ENCODE results near the gene SLIT3. TPM values are rescaled to one million over a fixed set of nuclear protein-coding genes. Genes with fewer than 3 reads are reported as not detected.
"Not testable (repeated sequence)": the region's sequence is repeated elsewhere in the genome, so short reads cannot be mapped to it uniquely, and the experiment has no call there.

Gene SLIT3
- total RNA-seq, 2 experiments from 2014 or later: 0.30 to 0.43 TPM

DNA sequence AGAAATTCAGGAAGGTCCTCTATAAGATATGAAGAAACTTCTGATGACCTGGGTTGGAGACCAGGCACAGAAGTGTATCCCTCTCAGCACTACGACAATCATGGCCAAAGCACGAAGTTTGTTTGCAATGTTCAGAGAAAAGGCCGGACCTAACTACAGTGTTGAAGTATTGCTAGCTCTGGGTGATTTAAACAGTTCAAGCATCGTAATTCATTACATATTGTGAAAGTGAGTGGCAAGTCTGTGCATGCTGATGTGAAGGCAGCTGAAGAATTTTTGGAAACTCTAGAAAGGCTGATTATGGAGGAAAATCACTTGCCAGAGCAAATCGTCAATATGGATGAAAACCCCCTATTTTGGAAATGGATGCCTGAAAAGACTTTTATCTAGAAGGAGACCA, 654.6 kb downstream of the SLIT3 start:
- DNase-seq: no peak
- Mint-ChIP-seq H3K4me1 (ENCODE audit: low read depth) (no peaks in the 10 kb centered on the region), H3K9me3 (peaks cover 2% of the 10 kb centered on the region), H3K27ac (no peak overlapping the region), H3K36me3 (ENCODE audit: low read depth) (peaks cover 2% of the 10 kb centered on the region), H3K27me3 (ENCODE audit: low read depth) (no peaks in the 10 kb centered on the region), H3K4me3 (no peak overlapping the region)
- CTCF ChIA-PET: interaction anchor here (0.7 kb wide), 2 partner anchors 17 to 173 kb away, joined by 3 to 6 read pairs; no protein-coding TSS in a partner anchor
- intact Hi-C loops (cut with micrococcal nuclease): no loop called here

- no peak overlapping the region for H3K27ac Mint-ChIP-seq
- peaks cover 2% of the 10 kb centered on the region for H3K36me3 Mint-ChIP-seq (ENCODE audit: low read depth)
- H3K4me3 Mint-ChIP-seq: no peak overlapping the region
- peaks cover 2% of the 10 kb centered on the region for H3K9me3 Mint-ChIP-seq
- no peaks in the 10 kb centered on the region for H3K27me3 Mint-ChIP-seq (ENCODE audit: low read depth)
- intact Hi-C loops (cut with micrococcal nuclease): no loop called here
- DNase-seq: no peak
- CTCF ChIA-PET: no interaction called here
- H3K4me1 Mint-ChIP-seq (ENCODE audit: low read depth): no peaks in the 10 kb centered on the region
Measured at GRCh38 chr5:168645195-168645594, 655.7 kb downstream of the SLIT3 start.

- Mint-ChIP-seq H3K27me3 (ENCODE audit: low read depth) (no peaks in the 10 kb centered on the region), H3K36me3 (ENCODE audit: low read depth) (peaks cover 2% of the 10 kb centered on the region), H3K4me3 (no peak overlapping the region), H3K27ac (no peak overlapping the region), H3K9me3 (peaks cover 2% of the 10 kb centered on the region), H3K4me1 (ENCODE audit: low read depth) (no peaks in the 10 kb centered on the region)
- intact Hi-C loops (cut with micrococcal nuclease): no loop called here
- no peak for DNase-seq
- CTCF ChIA-PET: no interaction called here
Measured at GRCh38 chr5:168642019-168642418, 658.9 kb downstream of the SLIT3 start.

GRCh38 chr5:168638846-168639245, 662.1 kb downstream of the SLIT3 start:
- H3K9me3 Mint-ChIP-seq; DNase-seq; H3K27me3 Mint-ChIP-seq (ENCODE audit: low read depth); CTCF ChIA-PET; H3K27ac Mint-ChIP-seq; H3K4me1 Mint-ChIP-seq (ENCODE audit: low read depth); H3K4me3 Mint-ChIP-seq; H3K36me3 Mint-ChIP-seq (ENCODE audit: low read depth); intact Hi-C loops (cut with micrococcal nuclease): not testable (repeated sequence)

GRCh38 chr5:168637793-168638192, 663.1 kb downstream of the SLIT3 start:
- Mint-ChIP-seq H3K4me3 (no peak overlapping the region), H3K27ac (no peak overlapping the region), H3K9me3 (no peaks in the 10 kb centered on the region), H3K36me3 (ENCODE audit: low read depth) (no peaks in the 10 kb centered on the region), H3K4me1 (ENCODE audit: low read depth) (no peaks in the 10 kb centered on the region), H3K27me3 (ENCODE audit: low read depth) (no peaks in the 10 kb centered on the region)
- CTCF ChIA-PET: no interaction called here
- intact Hi-C loops (cut with micrococcal nuclease): no loop called here
- no peak for DNase-seq

- no peaks in the 10 kb centered on the region for H3K9me3 Mint-ChIP-seq
- intact Hi-C loops (cut with micrococcal nuclease): no loop called here
- H3K36me3 Mint-ChIP-seq (ENCODE audit: low read depth): no peaks in the 10 kb centered on the region
- H3K27ac Mint-ChIP-seq: no peak overlapping the region
- no peak overlapping the region for H3K4me3 Mint-ChIP-seq
- H3K27me3 Mint-ChIP-seq (ENCODE audit: low read depth): no peaks in the 10 kb centered on the region
- DNase-seq: no peak
- CTCF ChIA-PET: no interaction called here
- no peaks in the 10 kb centered on the region for H3K4me1 Mint-ChIP-seq (ENCODE audit: low read depth)
Measured at GRCh38 chr5:168637281-168637680, 663.7 kb downstream of the SLIT3 start.

DNA sequence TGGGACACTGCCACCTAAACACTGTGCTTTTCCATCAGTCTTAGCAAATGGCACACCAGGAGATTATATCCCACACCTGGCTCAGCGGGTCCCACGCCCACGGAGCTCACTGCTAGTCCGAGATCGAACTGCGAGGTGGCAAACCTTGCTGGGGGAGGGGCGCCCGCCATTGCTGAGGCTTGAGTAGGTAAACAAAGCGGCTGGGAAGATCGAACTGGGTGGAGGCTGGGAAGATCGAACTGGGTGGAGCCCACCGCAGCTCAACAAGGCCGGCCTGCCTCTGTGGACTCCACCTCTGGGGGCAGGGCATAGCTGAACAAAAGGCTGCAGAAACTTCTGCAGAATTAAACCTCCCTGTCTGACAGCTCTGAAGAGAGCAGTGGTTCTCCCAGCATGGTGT, 670.0 kb downstream of the SLIT3 start:
- DNase-seq; intact Hi-C loops (cut with micrococcal nuclease); H3K36me3 Mint-ChIP-seq (ENCODE audit: low read depth); H3K9me3 Mint-ChIP-seq; H3K4me3 Mint-ChIP-seq; CTCF ChIA-PET; H3K4me1 Mint-ChIP-seq (ENCODE audit: low read depth); H3K27ac Mint-ChIP-seq: not testable (repeated sequence)
- peaks cover 11% of the 10 kb centered on the region for H3K27me3 Mint-ChIP-seq (ENCODE audit: low read depth)

DNA sequence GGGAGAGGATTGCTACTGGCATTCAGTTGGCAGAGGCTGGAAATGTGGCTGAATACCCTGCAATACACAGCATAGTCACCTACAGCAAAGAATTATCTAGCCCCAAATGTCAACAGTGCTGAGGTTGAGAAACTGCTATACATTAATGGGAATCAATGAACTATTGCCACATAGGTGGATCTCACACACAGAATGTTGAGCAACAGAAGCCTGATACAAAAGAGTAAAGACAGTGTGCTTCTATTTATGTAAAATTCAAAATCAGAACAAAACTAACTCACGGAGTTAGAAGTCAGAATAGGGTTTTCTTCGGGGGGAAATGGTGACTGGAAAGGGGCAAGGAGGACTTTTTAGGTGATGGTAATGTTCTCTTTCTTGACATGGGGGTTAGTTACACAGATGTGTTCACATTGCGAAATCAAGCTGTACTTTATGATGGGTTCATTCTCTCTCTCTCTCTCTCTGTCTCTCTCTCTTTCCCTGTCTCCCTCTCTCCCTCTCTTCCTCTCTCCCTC, 676.0 kb downstream of the SLIT3 start:
- Mint-ChIP-seq H3K9me3 (no peaks in the 10 kb centered on the region), H3K4me1 (ENCODE audit: low read depth) (no peaks in the 10 kb centered on the region), H3K4me3 (no peak overlapping the region), H3K27ac (no peak overlapping the region), H3K36me3 (ENCODE audit: low read depth) (no peaks in the 10 kb centered on the region), H3K27me3 (ENCODE audit: low read depth) (peaks cover 8% of the 10 kb centered on the region)
- no peak for DNase-seq
- CTCF ChIA-PET: no interaction called here
- intact Hi-C loops (cut with micrococcal nuclease): no loop called here

GRCh38 chr5:168620807-168621206, 680.1 kb downstream of the SLIT3 start:
- Mint-ChIP-seq H3K36me3 (ENCODE audit: low read depth) (no peaks in the 10 kb centered on the region), H3K4me3 (no peak overlapping the region), H3K27ac (no peak overlapping the region), H3K9me3 (no peaks in the 10 kb centered on the region), H3K27me3 (ENCODE audit: low read depth) (no peaks in the 10 kb centered on the region), H3K4me1 (ENCODE audit: low read depth) (no peaks in the 10 kb centered on the region)
- no peak for DNase-seq
- intact Hi-C loops (cut with micrococcal nuclease): no loop called here
- CTCF ChIA-PET: interaction anchor here (1.3 kb wide), 1 partner anchor 323 kb away, joined by 3 read pairs; no protein-coding TSS in a partner anchor

- Mint-ChIP-seq H3K27me3 (ENCODE audit: low read depth) (no peaks in the 10 kb centered on the region), H3K4me1 (ENCODE audit: low read depth) (peaks cover 10% of the 10 kb centered on the region), H3K9me3 (peaks cover 3% of the 10 kb centered on the region), H3K27ac (no peak overlapping the region), H3K4me3 (no peak overlapping the region), H3K36me3 (ENCODE audit: low read depth) (no peaks in the 10 kb centered on the region)
- intact Hi-C loops (cut with micrococcal nuclease): no loop called here
- CTCF ChIA-PET: no interaction called here
- no peak for DNase-seq
Measured at GRCh38 chr5:168614661-168615060, 686.3 kb downstream of the SLIT3 start.

DNA sequence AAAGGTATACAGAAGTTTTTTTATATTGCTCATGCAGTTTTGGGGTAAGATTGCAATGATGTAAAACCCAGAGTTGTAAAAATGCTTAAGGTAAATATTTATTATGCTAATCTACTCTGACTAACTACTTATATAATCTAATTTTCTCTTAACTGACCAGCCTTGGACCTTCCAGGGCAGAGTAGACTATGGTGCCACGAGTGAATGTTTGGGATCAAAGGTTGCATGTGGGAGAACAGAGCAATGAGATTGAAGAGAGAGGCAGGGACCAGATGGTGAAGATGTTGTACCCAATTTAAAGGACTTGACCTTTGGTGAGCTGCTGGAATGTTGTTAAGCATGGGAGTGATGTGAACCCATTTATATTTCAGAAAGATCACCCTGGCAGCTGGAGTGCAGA, 686.9 kb downstream of the SLIT3 start:
- Mint-ChIP-seq H3K36me3 (ENCODE audit: low read depth) (no peaks in the 10 kb centered on the region), H3K27ac (no peak overlapping the region), H3K4me1 (ENCODE audit: low read depth) (peaks cover 10% of the 10 kb centered on the region), H3K4me3 (no peak overlapping the region), H3K9me3 (peaks cover 3% of the 10 kb centered on the region), H3K27me3 (ENCODE audit: low read depth) (no peaks in the 10 kb centered on the region)
- intact Hi-C loops (cut with micrococcal nuclease): loop anchor here (1.0 kb wide), 1 partner anchor 35 kb away; the partner anchor contains the start of gene PANK3
- DNase-seq: no peak
- CTCF ChIA-PET: no interaction called here

DNA sequence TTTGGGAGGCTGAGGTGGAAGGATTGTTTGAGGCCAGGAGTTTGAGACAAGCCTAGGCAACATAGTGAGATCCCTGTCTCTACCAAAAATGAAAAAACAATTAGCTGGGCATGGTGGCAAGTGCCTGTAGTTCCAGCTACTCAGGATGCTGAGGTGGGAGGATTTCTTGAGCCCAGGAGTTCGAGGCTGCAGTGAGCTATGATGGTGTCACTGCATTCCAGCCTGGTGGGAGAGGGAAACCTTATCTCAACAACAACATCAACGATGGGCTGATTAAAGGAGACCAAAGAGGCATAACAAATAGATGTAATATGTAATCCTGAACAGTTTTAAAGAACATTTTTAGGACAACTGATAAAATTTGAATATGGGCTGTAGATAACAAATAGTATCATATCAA, 687.5 kb downstream of the SLIT3 start:
- H3K9me3 Mint-ChIP-seq: peaks cover 3% of the 10 kb centered on the region
- intact Hi-C loops (cut with micrococcal nuclease): loop anchor here (1.0 kb wide), 1 partner anchor 34 kb away; the partner anchor contains the start of gene PANK3
- DNase-seq: no peak
- peak overlapping the region; percentile 17 for H3K4me3 Mint-ChIP-seq
- peak overlapping the region; percentile 42 for H3K27ac Mint-ChIP-seq
- no peaks in the 10 kb centered on the region for H3K27me3 Mint-ChIP-seq (ENCODE audit: low read depth)
- H3K4me1 Mint-ChIP-seq (ENCODE audit: low read depth): peaks cover 12% of the 10 kb centered on the region
- CTCF ChIA-PET: interaction anchor here (0.6 kb wide), 1 partner anchor 67 kb away, joined by 3 read pairs; no protein-coding TSS in a partner anchor
- no peaks in the 10 kb centered on the region for H3K36me3 Mint-ChIP-seq (ENCODE audit: low read depth)

- Mint-ChIP-seq H3K27ac (peak overlapping the region; percentile 42), H3K36me3 (ENCODE audit: low read depth) (no peaks in the 10 kb centered on the region), H3K27me3 (ENCODE audit: low read depth) (no peaks in the 10 kb centered on the region), H3K4me3 (peak overlapping the region; percentile 17), H3K9me3 (peaks cover 3% of the 10 kb centered on the region), H3K4me1 (ENCODE audit: low read depth) (peaks cover 16% of the 10 kb centered on the region)
- CTCF ChIA-PET: interaction anchor here (0.6 to 0.7 kb wide), 2 partner anchors 68 to 873 kb away, joined by 3 to 4 read pairs; no protein-coding TSS in a partner anchor
- DNase-seq: peak; percentile 15
- intact Hi-C loops (cut with micrococcal nuclease): loop anchor here (1.0 kb wide), 1 partner anchor 34 kb away; the partner anchor contains the start of gene PANK3
Measured at GRCh38 chr5:168612996-168613395, 687.9 kb downstream of the SLIT3 start.

Data from activated naive CD4-positive, alpha-beta T cell treated with anti-CD3 and anti-CD28 coated beads for 36 hours (primary cell).